ENCODE results near the gene ASGR2. TPM values are rescaled to one million over a fixed set of nuclear protein-coding genes. Genes with fewer than 3 reads are reported as not detected.
"Not testable (repeated sequence)": the region's sequence is repeated elsewhere in the genome, so short reads cannot be mapped to it uniquely, and the experiment has no call there.

ASGR2 gene
- total RNA-seq, 2 donors from 2014 or later: 0.45 to 0.49 TPM

GRCh38 chr17:7130621-7131422 is 16.2 kb upstream of the ASGR2 start:
- TF ChIP-seq, protein P1, sequence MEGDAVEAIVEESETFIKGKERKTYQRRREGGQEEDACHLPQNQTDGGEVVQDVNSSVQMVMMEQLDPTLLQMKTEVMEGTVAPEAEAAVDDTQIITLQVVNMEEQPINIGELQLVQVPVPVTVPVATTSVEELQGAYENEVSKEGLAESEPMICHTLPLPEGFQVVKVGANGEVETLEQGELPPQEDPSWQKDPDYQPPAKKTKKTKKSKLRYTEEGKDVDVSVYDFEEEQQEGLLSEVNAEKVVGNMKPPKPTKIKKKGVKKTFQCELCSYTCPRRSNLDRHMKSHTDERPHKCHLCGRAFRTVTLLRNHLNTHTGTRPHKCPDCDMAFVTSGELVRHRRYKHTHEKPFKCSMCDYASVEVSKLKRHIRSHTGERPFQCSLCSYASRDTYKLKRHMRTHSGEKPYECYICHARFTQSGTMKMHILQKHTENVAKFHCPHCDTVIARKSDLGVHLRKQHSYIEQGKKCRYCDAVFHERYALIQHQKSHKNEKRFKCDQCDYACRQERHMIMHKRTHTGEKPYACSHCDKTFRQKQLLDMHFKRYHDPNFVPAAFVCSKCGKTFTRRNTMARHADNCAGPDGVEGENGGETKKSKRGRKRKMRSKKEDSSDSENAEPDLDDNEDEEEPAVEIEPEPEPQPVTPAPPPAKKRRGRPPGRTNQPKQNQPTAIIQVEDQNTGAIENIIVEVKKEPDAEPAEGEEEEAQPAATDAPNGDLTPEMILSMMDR (IDR thresholded peaks at IDR 0.05): no peak
- H3K9me3 ChIP-seq: no peaks in the 10 kb centered on the region
- H3K9ac ChIP-seq (ENCODE audit: low read depth in 2 of 2, low read length in 2 of 2): no peak overlapping the region
- H3K27ac ChIP-seq: no peak overlapping the region
- H3K4me1 ChIP-seq: no peaks in the 10 kb centered on the region
- intact Hi-C loops (cut with DNase I): no loop called here
- no peak for DNase-seq
- H3K27me3 ChIP-seq: no peaks in the 10 kb centered on the region
- no peaks in the 10 kb centered on the region for H3K36me3 ChIP-seq
- no peak overlapping the region for H3K4me3 ChIP-seq

DNA sequence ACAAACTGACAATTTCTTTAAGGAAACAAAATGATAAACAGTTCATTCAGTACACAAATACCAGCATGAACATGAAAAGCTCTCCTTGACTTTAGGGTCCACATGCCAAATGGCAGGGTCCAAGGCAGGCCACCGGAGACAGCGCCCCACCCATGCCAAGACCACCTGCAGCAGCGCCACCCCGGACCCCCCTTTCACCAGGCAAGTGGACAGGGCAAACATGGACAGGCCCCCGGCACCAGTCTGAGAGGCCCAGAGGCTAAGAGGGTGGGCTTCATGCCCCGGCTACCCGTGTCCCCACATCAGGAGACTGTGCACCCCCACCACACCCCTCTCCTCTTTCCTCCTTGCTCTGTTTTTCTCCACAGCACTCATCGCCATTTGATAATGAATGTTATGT is 14.7 kb upstream of the ASGR2 start:
- Histone ChIP-seq H3K27me3 (no peaks in the 10 kb centered on the region), H3K36me3 (no peaks in the 10 kb centered on the region), H3K9ac (ENCODE audit: low read depth in 2 of 2, low read length in 2 of 2) (no peak overlapping the region), H3K4me1 (no peaks in the 10 kb centered on the region), H3K9me3 (no peaks in the 10 kb centered on the region), H3K27ac (no peak overlapping the region), H3K4me3 (no peak overlapping the region)
- DNase-seq: no peak
- intact Hi-C loops (cut with DNase I): no loop called here
- TF ChIP-seq, protein P1 (IDR thresholded peaks at IDR 0.05): no peak

- intact Hi-C loops (cut with DNase I): no loop called here
- Histone ChIP-seq H3K27me3 (no peaks in the 10 kb centered on the region), H3K4me1 (no peaks in the 10 kb centered on the region), H3K36me3 (no peaks in the 10 kb centered on the region), H3K9me3 (no peaks in the 10 kb centered on the region), H3K27ac (no peak overlapping the region), H3K9ac (ENCODE audit: low read depth in 2 of 2, low read length in 2 of 2) (no peak overlapping the region), H3K4me3 (no peak overlapping the region)
- TF ChIP-seq, protein P1 (IDR thresholded peaks at IDR 0.05): no peak
- DNase-seq: no peak
Observed at GRCh38 chr17:7128160-7128559, 13.5 kb upstream of the ASGR2 start.

DNA sequence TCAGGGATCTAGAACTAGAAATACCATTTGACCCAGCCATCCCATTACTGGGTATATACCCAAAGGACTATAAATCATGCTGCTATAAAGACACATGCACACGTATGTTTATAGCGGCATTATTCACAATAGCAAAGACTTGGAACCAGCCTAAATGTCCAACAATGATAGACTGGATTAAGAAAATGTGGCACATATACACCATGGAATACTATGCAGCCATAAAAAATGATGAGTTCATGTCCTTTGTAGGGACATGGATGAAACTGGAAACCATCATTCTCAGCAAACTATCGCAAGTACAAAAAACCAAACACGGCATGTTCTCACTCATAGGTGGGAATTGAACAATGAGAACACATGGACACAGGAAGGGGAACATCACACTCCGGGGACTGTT is 12.9 kb upstream of the ASGR2 start:
- DNase-seq; H3K36me3 ChIP-seq; H3K9me3 ChIP-seq; H3K27ac ChIP-seq; H3K27me3 ChIP-seq; intact Hi-C loops (cut with DNase I); H3K9ac ChIP-seq (ENCODE audit: low read depth in 2 of 2, low read length in 2 of 2); H3K4me3 ChIP-seq; H3K4me1 ChIP-seq: not testable (repeated sequence)

GRCh38 chr17:7126386-7126785 is 11.8 kb upstream of the ASGR2 start:
- H3K9ac ChIP-seq (ENCODE audit: low read depth in 2 of 2, low read length in 2 of 2); DNase-seq; H3K4me1 ChIP-seq; H3K36me3 ChIP-seq; H3K27ac ChIP-seq; H3K4me3 ChIP-seq; H3K9me3 ChIP-seq; intact Hi-C loops (cut with DNase I); H3K27me3 ChIP-seq: not testable (repeated sequence)

- no peaks in the 10 kb centered on the region for H3K4me1 ChIP-seq
- no peak overlapping the region for H3K9ac ChIP-seq (ENCODE audit: low read depth in 2 of 2, low read length in 2 of 2)
- no peak for DNase-seq
- intact Hi-C loops (cut with DNase I): no loop called here
- H3K36me3 ChIP-seq: no peaks in the 10 kb centered on the region
- H3K9me3 ChIP-seq: no peaks in the 10 kb centered on the region
- TF ChIP-seq, protein P1 (IDR thresholded peaks at IDR 0.05): no peak
- H3K4me3 ChIP-seq: no peak overlapping the region
- H3K27ac ChIP-seq: no peak overlapping the region
- H3K27me3 ChIP-seq: no peaks in the 10 kb centered on the region
Observed at GRCh38 chr17:7124923-7125322, 10.3 kb upstream of the ASGR2 start.

Data from colonic mucosa (tissue), 4 donors.